Measurements from ENCODE around the gene SUCLG1. TPM values are rescaled to one million over a fixed set of nuclear protein-coding genes. Genes with fewer than 3 reads are reported as not detected.
"Not testable (repeated sequence)": the region's sequence is repeated elsewhere in the genome, so short reads cannot be mapped to it uniquely, and the experiment has no call there.

The SUCLG1 gene
- polyA plus RNA-seq, 1 experiment = 73.9 TPM

DNA sequence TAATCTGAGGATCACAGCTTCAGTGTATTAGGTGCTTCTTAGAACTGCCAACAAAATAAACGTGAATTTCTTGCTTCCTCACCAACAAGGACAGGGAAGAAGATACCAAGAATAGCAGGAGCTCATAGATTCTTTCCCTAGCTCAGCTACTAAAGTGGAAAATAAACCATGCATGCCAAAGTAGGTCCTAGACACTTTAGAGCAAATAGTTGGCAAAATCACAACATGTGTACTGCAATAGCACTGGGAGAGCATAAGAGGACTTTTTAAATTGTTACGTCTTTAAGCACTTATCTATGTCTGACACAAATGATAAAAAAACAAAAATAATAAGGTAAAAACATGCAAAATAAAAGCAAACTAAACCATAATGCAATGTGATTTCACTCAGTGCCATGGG is 49.5 kb downstream of the SUCLG1 start:
- ChIA-PET CTCF (interaction anchor here (0.5 kb wide), 1 partner anchor 92 kb away, joined by 3 read pairs; no protein-coding TSS in a partner anchor), POLR2A (no interaction called here)
- H3K27me3 ChIP-seq (ENCODE audit: control insufficient read depth, insufficient read depth, low read length) = peaks cover 2% of the 10 kb centered on the region
- no peak for DNase-seq (ENCODE audit: low read depth, low spot score)
- no peak overlapping the region for H3K4me3 ChIP-seq (ENCODE audit: low read depth, low read length)
- H3K9me3 ChIP-seq (ENCODE audit: control insufficient read depth, insufficient read depth, low read length) = no peaks in the 10 kb centered on the region
- no peak overlapping the region for H3K27ac ChIP-seq (ENCODE audit: low read depth, low read length)
- TF ChIP-seq, protein P1, sequence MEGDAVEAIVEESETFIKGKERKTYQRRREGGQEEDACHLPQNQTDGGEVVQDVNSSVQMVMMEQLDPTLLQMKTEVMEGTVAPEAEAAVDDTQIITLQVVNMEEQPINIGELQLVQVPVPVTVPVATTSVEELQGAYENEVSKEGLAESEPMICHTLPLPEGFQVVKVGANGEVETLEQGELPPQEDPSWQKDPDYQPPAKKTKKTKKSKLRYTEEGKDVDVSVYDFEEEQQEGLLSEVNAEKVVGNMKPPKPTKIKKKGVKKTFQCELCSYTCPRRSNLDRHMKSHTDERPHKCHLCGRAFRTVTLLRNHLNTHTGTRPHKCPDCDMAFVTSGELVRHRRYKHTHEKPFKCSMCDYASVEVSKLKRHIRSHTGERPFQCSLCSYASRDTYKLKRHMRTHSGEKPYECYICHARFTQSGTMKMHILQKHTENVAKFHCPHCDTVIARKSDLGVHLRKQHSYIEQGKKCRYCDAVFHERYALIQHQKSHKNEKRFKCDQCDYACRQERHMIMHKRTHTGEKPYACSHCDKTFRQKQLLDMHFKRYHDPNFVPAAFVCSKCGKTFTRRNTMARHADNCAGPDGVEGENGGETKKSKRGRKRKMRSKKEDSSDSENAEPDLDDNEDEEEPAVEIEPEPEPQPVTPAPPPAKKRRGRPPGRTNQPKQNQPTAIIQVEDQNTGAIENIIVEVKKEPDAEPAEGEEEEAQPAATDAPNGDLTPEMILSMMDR (IDR thresholded peaks at IDR 0.05; ENCODE audit: low read depth, low read length) = no peak

DNA sequence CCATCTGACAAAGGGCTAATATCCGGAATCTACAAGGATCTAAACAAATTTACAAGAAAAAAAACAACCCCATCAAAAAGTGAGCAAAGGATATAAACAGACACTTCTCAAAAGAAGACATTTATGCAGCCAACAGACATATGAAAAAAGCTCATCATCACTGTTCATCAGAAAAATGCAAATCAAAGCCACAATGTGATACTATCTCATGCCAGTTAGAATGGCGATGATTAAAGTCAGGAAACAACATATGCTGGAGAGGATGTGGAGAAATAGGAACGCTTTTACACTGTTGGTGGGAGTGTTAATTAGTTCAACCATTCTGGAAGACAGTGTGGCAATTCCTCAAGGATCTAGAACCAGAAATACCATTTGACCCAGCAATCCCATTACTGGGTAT is 57.0 kb downstream of the SUCLG1 start:
- H3K9me3 ChIP-seq (ENCODE audit: control insufficient read depth, insufficient read depth, low read length); DNase-seq (ENCODE audit: low read depth, low spot score); H3K27me3 ChIP-seq (ENCODE audit: control insufficient read depth, insufficient read depth, low read length); CTCF ChIA-PET; H3K4me3 ChIP-seq (ENCODE audit: low read depth, low read length); H3K27ac ChIP-seq (ENCODE audit: low read depth, low read length); POLR2A ChIA-PET: not testable (repeated sequence)

DNA sequence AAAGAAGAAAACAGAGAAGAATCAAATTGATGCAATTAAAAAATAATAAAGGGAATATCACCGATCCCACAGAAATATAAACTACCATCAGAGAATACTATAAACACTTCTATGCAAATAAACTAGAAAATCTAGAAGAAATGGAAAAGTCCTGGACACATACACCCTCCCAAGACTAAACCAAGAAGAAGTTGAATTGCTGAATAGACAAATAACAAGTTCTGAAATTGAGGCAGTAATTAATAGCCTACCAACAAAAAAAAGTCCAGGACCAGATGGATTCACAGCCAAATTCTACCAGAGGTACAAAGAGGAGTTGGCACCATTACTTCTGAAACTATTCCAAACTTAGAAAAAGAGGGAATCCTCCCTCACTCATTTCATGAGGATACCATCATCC is 59.2 kb downstream of the SUCLG1 start:
- CTCF ChIA-PET = interaction anchor here (0.7 kb wide), 1 partner anchor 27 kb away, joined by 3 read pairs; no protein-coding TSS in a partner anchor
- H3K9me3 ChIP-seq (ENCODE audit: control insufficient read depth, insufficient read depth, low read length); POLR2A ChIA-PET; H3K4me3 ChIP-seq (ENCODE audit: low read depth, low read length); DNase-seq (ENCODE audit: low read depth, low spot score); H3K27me3 ChIP-seq (ENCODE audit: control insufficient read depth, insufficient read depth, low read length); H3K27ac ChIP-seq (ENCODE audit: low read depth, low read length): not testable (repeated sequence)

DNA sequence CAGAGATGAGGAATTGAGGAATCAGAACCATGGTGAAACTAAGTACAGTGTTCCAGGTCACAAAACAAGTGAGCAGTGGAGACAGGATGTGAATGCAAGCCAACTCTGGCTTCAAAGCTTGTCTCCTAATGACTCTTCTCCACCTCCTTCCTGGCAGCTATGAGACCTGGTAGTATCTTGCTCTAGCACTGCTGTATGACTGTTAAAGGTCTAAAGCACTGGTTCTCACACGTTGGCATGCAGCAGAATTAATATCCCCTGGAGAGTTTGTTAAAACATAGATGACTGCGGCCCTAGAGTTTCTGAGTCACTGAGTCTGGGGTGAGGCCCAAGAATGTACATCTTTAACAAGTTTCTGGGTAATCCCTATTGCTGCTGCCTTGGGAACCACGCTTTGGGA is 63.3 kb downstream of the SUCLG1 start:
- ChIA-PET POLR2A (no interaction called here), CTCF (no interaction called here)
- peak; percentile 30 for DNase-seq (ENCODE audit: low read depth, low spot score)
- Histone ChIP-seq H3K27me3 (ENCODE audit: control insufficient read depth, insufficient read depth, low read length) (peaks cover 3% of the 10 kb centered on the region), H3K27ac (ENCODE audit: low read depth, low read length) (no peak overlapping the region), H3K9me3 (ENCODE audit: control insufficient read depth, insufficient read depth, low read length) (no peaks in the 10 kb centered on the region), H3K4me3 (ENCODE audit: low read depth, low read length) (no peak overlapping the region)
- TF ChIP-seq, protein P1 (IDR thresholded peaks at IDR 0.05; ENCODE audit: low read depth, low read length) = no peak

DNA sequence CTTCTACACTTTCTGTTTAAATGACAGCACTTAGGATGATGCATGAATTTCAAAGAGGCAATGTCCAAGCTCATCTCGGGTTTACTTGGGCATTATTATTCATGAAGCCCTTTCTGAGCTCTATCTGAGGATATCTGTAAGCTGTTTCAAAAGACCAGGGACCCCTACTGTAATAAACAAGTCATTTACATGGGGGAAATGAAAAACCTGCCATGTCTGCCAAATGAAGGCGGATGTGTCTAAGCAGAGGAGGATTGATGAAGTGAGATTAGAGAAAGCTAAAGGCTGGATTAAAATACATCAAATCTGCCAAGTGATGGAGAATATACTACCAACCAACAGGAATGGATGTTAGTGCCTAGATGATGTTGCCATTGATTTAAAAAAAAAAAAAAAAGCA is 64.5 kb downstream of the SUCLG1 start:
- TF ChIP-seq, protein P1 (IDR thresholded peaks at IDR 0.05; ENCODE audit: low read depth, low read length) = no peak
- ChIA-PET POLR2A (interaction anchor here (0.6 kb wide), 1 partner anchor 16 kb away, joined by 7 read pairs; no protein-coding TSS in a partner anchor), CTCF (interaction anchor here (0.8 to 1.4 kb wide), 2 partner anchors 29 to 30 kb away, joined by 3 to 4 read pairs; no protein-coding TSS in a partner anchor)
- no peak for DNase-seq (ENCODE audit: low read depth, low spot score)
- Histone ChIP-seq H3K4me3 (ENCODE audit: low read depth, low read length) (no peak overlapping the region), H3K9me3 (ENCODE audit: control insufficient read depth, insufficient read depth, low read length) (no peaks in the 10 kb centered on the region), H3K27me3 (ENCODE audit: control insufficient read depth, insufficient read depth, low read length) (peaks cover 3% of the 10 kb centered on the region), H3K27ac (ENCODE audit: low read depth, low read length) (no peak overlapping the region)

DNA sequence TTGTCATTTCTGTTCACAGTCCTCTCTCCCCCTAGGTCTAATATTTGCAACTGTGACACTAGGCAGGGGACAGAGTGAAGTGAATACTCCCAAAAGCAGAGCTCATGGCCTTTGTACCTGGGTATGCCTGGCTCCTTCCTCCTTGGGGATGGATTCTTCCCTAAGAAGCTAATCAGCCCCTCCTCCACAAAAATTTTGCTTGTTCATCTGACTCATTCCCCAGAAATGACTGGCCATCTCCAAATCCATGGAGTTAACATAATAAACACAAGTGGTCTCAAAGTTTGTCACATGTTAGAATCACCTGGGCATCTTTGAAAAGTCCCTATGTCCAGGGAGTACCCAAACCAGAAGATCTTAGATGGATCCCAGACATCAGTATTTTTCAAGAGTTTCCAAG is 65.3 kb downstream of the SUCLG1 start:
- CTCF ChIA-PET = interaction anchor here (1.4 kb wide), 1 partner anchor 30 kb away, joined by 4 read pairs; no protein-coding TSS in a partner anchor
- Histone ChIP-seq H3K4me3 (ENCODE audit: low read depth, low read length) (no peak overlapping the region), H3K9me3 (ENCODE audit: control insufficient read depth, insufficient read depth, low read length) (no peaks in the 10 kb centered on the region), H3K27me3 (ENCODE audit: control insufficient read depth, insufficient read depth, low read length) (peaks cover 3% of the 10 kb centered on the region), H3K27ac (ENCODE audit: low read depth, low read length) (no peak overlapping the region)
- TF ChIP-seq, protein P1 (IDR thresholded peaks at IDR 0.05; ENCODE audit: low read depth, low read length) = no peak
- POLR2A ChIA-PET = interaction anchor here (0.6 kb wide), 1 partner anchor 17 kb away, joined by 7 read pairs; no protein-coding TSS in a partner anchor
- DNase-seq (ENCODE audit: low read depth, low spot score) = no peak

Measured in AG04450 (cell line).